Endothelial cell of umbilical vein (primary cell): ENCODE measurements around the gene APOBEC4. TPM values are rescaled to one million over a fixed set of nuclear protein-coding genes. Genes with fewer than 3 reads are reported as not detected.

Source experiments
- BruUV-seq: library from RNA; stranded (reverse); fragments of 400-500 nt; replicated peaks from 2 replicates; lab custom pipeline; 2021; lab: Mats Ljungman, UMichigan
- CTCF ChIA-PET: fragments of 300-600, 350-600 bp; sonication (Branson Sonifier 250); formaldehyde crosslinking; loops from one replicate; lab custom pipeline; 2021; ENCODE audit warnings: antibody characterized with exemption, inconsistent platforms; lab: Charles Lee
- POLR2A ChIA-PET: fragments of 300-600, 350-600 bp; sonication (Branson Sonifier 250); formaldehyde crosslinking; loops from one replicate; lab custom pipeline; 2021; ENCODE audit warnings: antibody characterized with exemption, inconsistent platforms; lab: Charles Lee
- DNase-seq: peaks from one replicate; pipeline ENCODE4 v3.0.0-alpha.2; 2011; ENCODE audit warnings: low read depth, low spot score
- FAIRE-seq: peaks from 2 replicates; lab custom pipeline; 2011; peaks lifted over from hg19 to GRCh38; lab: Jason Lieb, UNC
- H2AFZ ChIP-seq: 2 replicates; pipeline ENCODE4 v1.6.0; 2012; ENCODE audit warnings: low read depth, low read length, control low read depth, inconsistent platforms
- H3K27ac ChIP-seq: 2 replicates; pipeline ENCODE4 v1.5.1; 2011; ENCODE audit warnings: low read depth, mild to moderate bottlenecking, control low read depth, low read length, moderate library complexity; ENCODE audit not compliant: insufficient read depth
- H3K27me3 ChIP-seq, 2 experiments: 2 replicates each; pipeline versions ENCODE4 v1.6.0 to v1.6.1; 2011; ENCODE audit warnings: low read length in 2 of 2, mixed read lengths in 1 of 2; ENCODE audit not compliant: control insufficient read depth in 2 of 2, insufficient read depth in 2 of 2
- H3K36me3 ChIP-seq, 2 experiments: 2 replicates in 1 of 2; 3 replicates in 1 of 2; pipeline ENCODE4 v1.5.1; 2011; ENCODE audit warnings: low read length in 2 of 2, mild to moderate bottlenecking in 1 of 2, moderate library complexity in 1 of 2; ENCODE audit not compliant: control insufficient read depth in 2 of 2, insufficient read depth in 2 of 2; ENCODE audit errors: extremely low read depth in 1 of 2
- H3K4me1 ChIP-seq: 3 replicates; pipeline ENCODE4 v1.5.1; 2011; ENCODE audit warnings: mild to moderate bottlenecking, low read length; ENCODE audit not compliant: control insufficient read depth, insufficient read depth; ENCODE audit errors: extremely low read depth
- H3K4me2 ChIP-seq: 2 replicates; pipeline ENCODE4 v1.6.1; 2011; ENCODE audit warnings: low read length, control low read depth, mixed read lengths; ENCODE audit not compliant: insufficient read depth
- H3K4me3 ChIP-seq, 3 experiments: fragments of 200-600 bp in 1 of 3; sonication (generic), shearing (Covaris generic) in 1 of 3; replicated peaks in 1 of 3; 2 replicates each; pipeline ENCODE4 v1.5.1; 2011 to 2016; ENCODE audit warnings: control low read depth in 3 of 3, low read length in 3 of 3, mild to moderate bottlenecking in 2 of 3, inconsistent platforms in 1 of 3, low read depth in 1 of 3, moderate library complexity in 1 of 3; ENCODE audit not compliant: insufficient read depth in 1 of 3
- H3K79me2 ChIP-seq: 2 replicates; pipeline ENCODE4 v1.6.0; 2012; ENCODE audit warnings: low read length, inconsistent platforms; ENCODE audit not compliant: control insufficient read depth, insufficient read depth
- H3K9ac ChIP-seq: replicated peaks from 2 replicates; pipeline ENCODE3; 2011; ENCODE audit warnings: low read length, control low read depth; ENCODE audit not compliant: insufficient read depth; ENCODE audit errors: extremely low read depth
- H3K9me1 ChIP-seq: replicated peaks from 3 replicates; pipeline ENCODE4 v1.6.0; 2011; ENCODE audit warnings: mild to moderate bottlenecking, low read length; ENCODE audit not compliant: control insufficient read depth, insufficient read depth; ENCODE audit errors: extremely low read depth
- H3K9me3 ChIP-seq: replicated peaks from 2 replicates; pipeline ENCODE4 v1.5.1; 2012; ENCODE audit warnings: low read length, inconsistent platforms; ENCODE audit not compliant: control insufficient read depth, insufficient read depth
- H4K20me1 ChIP-seq: replicated peaks from 2 replicates; pipeline ENCODE3; 2011; ENCODE audit warnings: mild to moderate bottlenecking, low read length; ENCODE audit not compliant: control insufficient read depth, insufficient read depth; ENCODE audit errors: extremely low read depth
- FOS ChIP-seq: IDR thresholded peaks from 2 replicates; pipeline ENCODE4 v1.6.1; 2011; ENCODE audit warnings: mild to moderate bottlenecking, low read length, moderate library complexity, borderline replicate concordance; ENCODE audit not compliant: insufficient read depth
- GATA2 ChIP-seq: IDR thresholded peaks from 2 replicates; pipeline ENCODE4 v1.7.0; 2011; ENCODE audit warnings: low read depth, mild to moderate bottlenecking, moderate library complexity, mixed read lengths, low read length; ENCODE audit not compliant: insufficient read length, insufficient read depth
- POLR2A ChIP-seq: IDR thresholded peaks from 2 replicates; pipeline ENCODE4 v1.6.1; 2012; ENCODE audit warnings: low read depth, mild to moderate bottlenecking, control low read depth, low read length
- POLR2AphosphoS5 ChIP-seq: IDR thresholded peaks from 2 replicates; pipeline ENCODE4 v1.6.1; 2012; ENCODE audit warnings: low read depth, mild to moderate bottlenecking, control low read depth, low read length, moderate library complexity; ENCODE audit not compliant: insufficient read depth
- dilution Hi-C: fragments of 300-500 bp; cut with MboI; formaldehyde crosslinking; loops from one replicate; pipeline ENCODE4 v1.15.0; 2019; ENCODE audit warnings: low sequenced_read_pairs; ENCODE audit not compliant: extremely low pct_ligation_motif_present
- intact Hi-C: fragments of 100-400 bp; cut with micrococcal nuclease; formaldehyde crosslinking; loops from one replicate; pipeline ENCODE4 v1.10.0; 2022
- polyA plus RNA-seq, 4 experiments: library from polyadenylated mRNA; depleted of rRNA in 3 of 4; stranded (reverse) in 3 of 4; unstranded in 1 of 4; fragments of >200 nt; gene quantifications; 2 replicates each; pipeline versions ENCODE4 v1.2.1 to v1.2.3, GENCODE V29; 2011 to 2012; ENCODE audit warnings: missing spikeins in 1 of 4
- total RNA-seq: library from RNA; stranded (reverse); gene quantifications from 2 replicates; pipeline ENCODE4 v1.2.3, GENCODE V29; 2021
- TF ChIP-seq, protein P1 (sequence below), 2 donors: IDR thresholded peaks; 1 replicate in 1 of 2; 2 replicates in 1 of 2; pipeline ENCODE4 v1.5.1; 2011; ENCODE audit warnings: low read length in 2 of 2, mild to moderate bottlenecking in 2 of 2, moderate library complexity in 2 of 2, control low read depth in 1 of 2, inconsistent platforms in 1 of 2, low read depth in 1 of 2; ENCODE audit not compliant: insufficient read depth in 1 of 2; ENCODE audit errors: extremely low read depth in 1 of 2

Gene APOBEC4
- total and polyA plus RNA-seq, 2 donors (not counting 3 experiments of a cell fraction or from before 2014, with no cell fraction given) = not detected

DNA sequence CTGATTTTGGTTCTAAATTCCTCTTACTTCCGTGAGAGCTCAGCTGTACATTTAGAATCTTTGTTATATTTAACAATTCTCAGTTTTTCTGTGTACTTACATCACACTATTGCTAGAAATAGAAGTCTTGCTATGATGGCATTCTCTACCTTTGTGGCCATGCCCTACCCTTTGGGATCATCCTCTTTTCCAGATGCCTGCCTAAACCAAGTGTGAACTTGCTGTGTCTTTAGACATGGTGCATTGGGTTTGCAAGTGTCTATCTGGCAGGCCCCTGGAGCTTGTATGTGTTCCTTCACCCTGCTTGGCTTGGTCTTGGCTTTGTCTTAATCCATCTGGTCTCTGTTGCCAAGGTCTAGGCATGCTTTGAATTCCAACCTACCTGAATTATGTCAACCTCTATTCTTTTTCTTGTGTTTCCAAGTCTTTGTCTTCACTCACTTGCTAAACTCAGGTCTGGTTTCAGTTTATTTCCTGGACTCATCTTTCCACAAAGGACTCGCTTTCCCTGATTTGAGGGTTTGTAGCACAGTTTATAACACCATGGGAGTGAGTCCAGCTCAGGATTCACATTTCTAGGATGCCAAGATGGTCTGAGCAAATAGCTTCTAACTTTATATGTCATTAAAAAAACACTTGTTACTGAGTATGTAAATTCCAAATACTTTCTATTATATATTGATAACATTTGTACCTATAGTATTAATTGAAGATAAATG lies 20.6 kb upstream of the APOBEC4 start:
- Histone ChIP-seq H3K4me1 (no peaks in the 10 kb centered on the region), H2AFZ (no peak overlapping the region), H3K4me2 (no peak overlapping the region), H3K27me3 (no peaks in the 10 kb centered on the region), H3K9me3 (no peaks in the 10 kb centered on the region), H3K36me3 (no peaks in the 10 kb centered on the region), H3K27ac (no peak overlapping the region), H3K9ac (no peak overlapping the region), H3K4me3 (no peak overlapping the region), H4K20me1 (no peaks in the 10 kb centered on the region), H3K79me2 (no peaks in the 10 kb centered on the region), H3K9me1 (no peaks in the 10 kb centered on the region)
- FAIRE-seq = no peak
- ChIA-PET CTCF (interaction anchor here (1.2 to 1.9 kb wide), 2 partner anchors 11 to 242 kb away, joined by 4 to 12 read pairs; no protein-coding TSS in a partner anchor), POLR2A (no interaction called here)
- dilution Hi-C loops = no loop called here
- TF ChIP-seq POLR2A (no peak), FOS (no peak), GATA2 (no peak), POLR2AphosphoS5 (no peak)
- BruUV-seq = no TSS peak
- no peak for DNase-seq
- intact Hi-C loops = no loop called here

DNA sequence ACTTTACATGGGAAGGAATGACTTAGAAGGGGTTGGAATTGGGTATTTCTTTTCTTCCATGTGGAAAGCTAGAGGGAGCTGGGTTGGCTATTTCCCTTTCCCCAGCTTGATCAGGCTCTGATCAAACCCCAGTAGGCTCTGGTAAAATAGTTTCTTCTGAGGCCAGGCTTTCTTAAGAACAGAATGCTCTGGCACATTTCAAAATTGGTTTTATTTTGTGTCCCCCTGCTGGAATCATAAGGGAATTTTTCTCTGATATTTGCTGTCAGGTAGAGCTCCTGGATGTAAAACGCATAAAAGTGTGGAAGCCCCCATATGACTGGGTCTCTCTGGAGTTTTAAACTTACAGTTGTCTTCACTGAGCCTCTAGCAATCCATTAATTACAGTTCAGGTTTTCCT lies 17.1 kb upstream of the APOBEC4 start:
- Histone ChIP-seq H3K4me1 (no peaks in the 10 kb centered on the region), H2AFZ (no peak overlapping the region), H3K9me1 (no peaks in the 10 kb centered on the region), H3K27me3 (no peaks in the 10 kb centered on the region), H3K27ac (no peak overlapping the region), H4K20me1 (no peaks in the 10 kb centered on the region), H3K9ac (no peak overlapping the region), H3K36me3 (no peaks in the 10 kb centered on the region), H3K79me2 (no peaks in the 10 kb centered on the region), H3K9me3 (no peaks in the 10 kb centered on the region), H3K4me3 (no peak overlapping the region), H3K4me2 (no peak overlapping the region)
- FAIRE-seq (no peak), DNase-seq (no peak)
- POLR2A ChIA-PET = no interaction called here
- intact Hi-C loops (no loop called here), dilution Hi-C loops (no loop called here)
- TF ChIP-seq, protein P1, sequence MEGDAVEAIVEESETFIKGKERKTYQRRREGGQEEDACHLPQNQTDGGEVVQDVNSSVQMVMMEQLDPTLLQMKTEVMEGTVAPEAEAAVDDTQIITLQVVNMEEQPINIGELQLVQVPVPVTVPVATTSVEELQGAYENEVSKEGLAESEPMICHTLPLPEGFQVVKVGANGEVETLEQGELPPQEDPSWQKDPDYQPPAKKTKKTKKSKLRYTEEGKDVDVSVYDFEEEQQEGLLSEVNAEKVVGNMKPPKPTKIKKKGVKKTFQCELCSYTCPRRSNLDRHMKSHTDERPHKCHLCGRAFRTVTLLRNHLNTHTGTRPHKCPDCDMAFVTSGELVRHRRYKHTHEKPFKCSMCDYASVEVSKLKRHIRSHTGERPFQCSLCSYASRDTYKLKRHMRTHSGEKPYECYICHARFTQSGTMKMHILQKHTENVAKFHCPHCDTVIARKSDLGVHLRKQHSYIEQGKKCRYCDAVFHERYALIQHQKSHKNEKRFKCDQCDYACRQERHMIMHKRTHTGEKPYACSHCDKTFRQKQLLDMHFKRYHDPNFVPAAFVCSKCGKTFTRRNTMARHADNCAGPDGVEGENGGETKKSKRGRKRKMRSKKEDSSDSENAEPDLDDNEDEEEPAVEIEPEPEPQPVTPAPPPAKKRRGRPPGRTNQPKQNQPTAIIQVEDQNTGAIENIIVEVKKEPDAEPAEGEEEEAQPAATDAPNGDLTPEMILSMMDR (IDR thresholded peaks at IDR 0.05; ENCODE audit: extremely low read depth in 1 of 2, insufficient read depth in 1 of 2, low read depth in 1 of 2, low read length in 2 of 2) = peak in 1 of 2 donors; percentile 5
- TF ChIP-seq GATA2 = no peak
- TF ChIP-seq POLR2A = no peak
- CTCF ChIA-PET = interaction anchor here (0.7 to 2.5 kb wide), 6 partner anchors 11 to 266 kb away, joined by 3 to 15 read pairs (median 8); no protein-coding TSS in a partner anchor
- BruUV-seq = no TSS peak
